ENCODE measurements around the gene PPT2. TPM values are rescaled to one million over a fixed set of nuclear protein-coding genes. Genes with fewer than 3 reads are reported as not detected.
A peak's percentile ranks its signal among the peaks of the same experiment; 100 is the strongest.

PPT2 gene
- total RNA-seq, 1 experiment from 2014 or later = 30.0 TPM

GRCh38 chr6:32131439-32131948 lies 22.4 kb upstream of the PPT2 start:
- CTCF ChIA-PET = interaction anchor here (0.6 to 6.1 kb wide), 3 partner anchors 11 to 15 kb away, joined by 3 to 63 read pairs (median 6); no protein-coding TSS in a partner anchor
- Mint-ChIP-seq H3K4me3 (peak overlapping the region; percentile 41), H3K9me3 (no peaks in the 10 kb centered on the region), H3K27me3 (ENCODE audit: low read depth) (peaks cover 24% of the 10 kb centered on the region), H3K36me3 (no peaks in the 10 kb centered on the region), H3K27ac (no peak overlapping the region), H3K4me1 (peaks cover 23% of the 10 kb centered on the region)
- POLR2A ChIA-PET = interaction anchor here (1.6 kb wide), 1 partner anchor 17 kb away, joined by 4 read pairs; no protein-coding TSS in a partner anchor
- no peak for TF ChIP-seq MLX (CRISPR knock-in tag; IDR thresholded peaks at IDR 0.05)
- ATAC-seq (no peak), DNase-seq (ENCODE audit: low spot score) (no peak)

- H3K4me3 Mint-ChIP-seq = peak overlapping the region; percentile 45; the same call in 1 of the 2 replicates
- CTCF ChIA-PET = interaction anchor here (0.6 to 6.1 kb wide), 2 partner anchors 14 kb away, joined by 3 to 63 read pairs; no protein-coding TSS in a partner anchor
Observed at GRCh38 chr6:32132110-32132509, 21.8 kb upstream of the PPT2 start.

GRCh38 chr6:32133786-32134185 lies 20.2 kb upstream of the PPT2 start:
- no peaks in the 10 kb centered on the region for H3K9me3 Mint-ChIP-seq
- peaks cover 7% of the 10 kb centered on the region for H3K4me1 Mint-ChIP-seq
- H3K27me3 Mint-ChIP-seq (ENCODE audit: low read depth) = peaks cover 27% of the 10 kb centered on the region
- no peaks in the 10 kb centered on the region for H3K36me3 Mint-ChIP-seq
- DNase-seq (ENCODE audit: low spot score) (no peak), ATAC-seq (no peak)
- no peak overlapping the region for H3K4me3 Mint-ChIP-seq
- no peak overlapping the region for H3K27ac Mint-ChIP-seq
- CTCF ChIA-PET = no interaction called here
- POLR2A ChIA-PET = no interaction called here
- TF ChIP-seq HMGA2 (CRISPR knock-in tag; IDR thresholded peaks at IDR 0.05) (no peak), ZNF219 (CRISPR knock-in tag; IDR thresholded peaks at IDR 0.05; ENCODE audit: borderline replicate concordance) (no peak), FOXK1 (CRISPR knock-in tag; IDR thresholded peaks at IDR 0.05) (no peak), ZNF317 (CRISPR knock-in tag; IDR thresholded peaks at IDR 0.05; ENCODE audit: borderline replicate concordance, low read depth) (no peak), TP53 (CRISPR knock-in tag; IDR thresholded peaks at IDR 0.05) (no peak), IRF1 (CRISPR knock-in tag; IDR thresholded peaks at IDR 0.05) (no peak), ZBTB21 (CRISPR knock-in tag; IDR thresholded peaks at IDR 0.05; ENCODE audit: borderline replicate concordance) (no peak), FOXP1 (CRISPR knock-in tag; IDR thresholded peaks at IDR 0.05; ENCODE audit: borderline replicate concordance) (no peak), E2F5 (CRISPR knock-in tag; IDR thresholded peaks at IDR 0.05) (no peak), ZMAT4 (CRISPR knock-in tag; IDR thresholded peaks at IDR 0.05) (no peak), ZNF138 (CRISPR knock-in tag; conservative IDR thresholded peaks at IDR 0.05) (no peak), USF1 (CRISPR knock-in tag; IDR thresholded peaks at IDR 0.05) (no peak), ZNF396 (CRISPR knock-in tag; IDR thresholded peaks at IDR 0.05; ENCODE audit: borderline replicate concordance) (no peak)

More at GRCh38 chr6:32132110-32132509, 21.8 kb upstream of the PPT2 start:
- Mint-ChIP-seq H3K36me3 (no peaks in the 10 kb centered on the region), H3K27me3 (ENCODE audit: low read depth) (peaks cover 24% of the 10 kb centered on the region), H3K4me1 (peaks cover 17% of the 10 kb centered on the region), H3K27ac (no peak overlapping the region), H3K9me3 (no peaks in the 10 kb centered on the region)
- TF ChIP-seq KAT7 (CRISPR knock-in tag; IDR thresholded peaks at IDR 0.05; ENCODE audit: borderline replicate concordance) = no peak
- TF ChIP-seq RORB (CRISPR knock-in tag; IDR thresholded peaks at IDR 0.05) = no peak
- no peak for TF ChIP-seq PREB (CRISPR knock-in tag; IDR thresholded peaks at IDR 0.05; ENCODE audit: borderline replicate concordance)
- TF ChIP-seq ZNF317 (CRISPR knock-in tag; IDR thresholded peaks at IDR 0.05; ENCODE audit: borderline replicate concordance, low read depth) = no peak
- no peak for TF ChIP-seq SMAD3 (CRISPR knock-in tag; IDR thresholded peaks at IDR 0.05; ENCODE audit: borderline replicate concordance)
- TF ChIP-seq FOXJ3 (CRISPR knock-in tag; IDR thresholded peaks at IDR 0.05; ENCODE audit: borderline replicate concordance) = no peak
- no peak for TF ChIP-seq ZNF219 (CRISPR knock-in tag; IDR thresholded peaks at IDR 0.05; ENCODE audit: borderline replicate concordance)
- no peak for TF ChIP-seq FOXP4 (CRISPR knock-in tag; IDR thresholded peaks at IDR 0.05)
- no peak for TF ChIP-seq TP53 (CRISPR knock-in tag; IDR thresholded peaks at IDR 0.05)
- no peak for TF ChIP-seq ZNF396 (CRISPR knock-in tag; IDR thresholded peaks at IDR 0.05; ENCODE audit: borderline replicate concordance)
- no peak for TF ChIP-seq NR3C1 (CRISPR knock-in tag; conservative IDR thresholded peaks at IDR 0.05; ENCODE audit: low read depth)
- TF ChIP-seq ZNF671 (CRISPR knock-in tag; IDR thresholded peaks at IDR 0.05) = no peak
- no peak for TF ChIP-seq ZNF423 (CRISPR knock-in tag; IDR thresholded peaks at IDR 0.05)
- no peak for TF ChIP-seq NFYB (CRISPR knock-in tag; conservative IDR thresholded peaks at IDR 0.05; ENCODE audit: low read depth)
- TF ChIP-seq PRRX2 (CRISPR knock-in tag; IDR thresholded peaks at IDR 0.05) = no peak
- TF ChIP-seq ZNF121 (CRISPR knock-in tag; IDR thresholded peaks at IDR 0.05) = no peak
- TF ChIP-seq GRHL2 (CRISPR knock-in tag; IDR thresholded peaks at IDR 0.05; ENCODE audit: insufficient replicate concordance, severe bottlenecking) = no peak
- no peak for TF ChIP-seq TCF7 (CRISPR knock-in tag; IDR thresholded peaks at IDR 0.05; ENCODE audit: low read depth)
- no peak for TF ChIP-seq FOXP1 (CRISPR knock-in tag; IDR thresholded peaks at IDR 0.05; ENCODE audit: borderline replicate concordance)
- DNase-seq (ENCODE audit: low spot score) (no peak), ATAC-seq (no peak)
- POLR2A ChIA-PET = no interaction called here

Data from WTC11 (cell line).